ENCODE data around the gene ADAMTS9. TPM values are rescaled to one million over a fixed set of nuclear protein-coding genes. Genes with fewer than 3 reads are reported as not detected.

ADAMTS9 gene
- total RNA-seq, 1 donor from 2014 or later, result 261 TPM

DNA sequence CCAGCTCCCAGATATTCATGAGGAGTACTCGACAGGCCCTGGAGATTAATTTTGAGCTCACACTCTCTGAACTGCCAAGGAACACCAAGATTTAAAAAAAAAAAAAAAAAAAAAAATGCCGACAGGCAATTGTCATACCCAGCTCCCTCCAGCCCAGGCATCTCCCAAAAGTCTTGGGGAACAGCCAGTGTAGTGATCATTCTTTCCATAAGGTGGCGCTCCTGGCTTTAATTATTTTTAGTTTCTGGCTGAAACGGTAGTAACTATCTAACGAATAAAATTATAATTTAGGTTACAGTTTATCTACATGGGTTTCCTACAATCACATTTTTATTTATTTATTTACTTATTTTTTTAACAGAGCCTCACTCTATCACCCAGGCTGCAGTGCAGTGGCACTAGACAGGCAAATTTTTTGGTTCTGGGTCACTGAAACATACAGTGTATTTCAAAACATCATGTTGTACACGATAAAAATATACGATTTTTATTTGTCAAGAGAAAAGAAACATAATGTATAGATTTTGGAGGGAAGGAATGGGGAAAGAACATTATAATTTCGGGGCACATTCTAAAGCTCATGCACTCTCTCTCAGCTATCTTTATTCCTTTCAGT is 157.3 kb downstream of the ADAMTS9 start:
- Mint-ChIP-seq H3K9me3 (ENCODE audit: unreplicated experiment) (no peaks in the 10 kb centered on the region), H3K4me3 (ENCODE audit: unreplicated experiment) (no peak overlapping the region), H3K36me3 (ENCODE audit: low read depth, unreplicated experiment) (peaks cover 61% of the 10 kb centered on the region), H3K4me1 (ENCODE audit: unreplicated experiment) (peaks cover 3% of the 10 kb centered on the region), H3K27ac (ENCODE audit: unreplicated experiment) (no peak overlapping the region), H3K27me3 (ENCODE audit: unreplicated experiment) (peaks cover 1% of the 10 kb centered on the region)
- DNase-seq (ENCODE audit: low spot score), result peak; percentile 58
- TF ChIP-seq, protein P1, sequence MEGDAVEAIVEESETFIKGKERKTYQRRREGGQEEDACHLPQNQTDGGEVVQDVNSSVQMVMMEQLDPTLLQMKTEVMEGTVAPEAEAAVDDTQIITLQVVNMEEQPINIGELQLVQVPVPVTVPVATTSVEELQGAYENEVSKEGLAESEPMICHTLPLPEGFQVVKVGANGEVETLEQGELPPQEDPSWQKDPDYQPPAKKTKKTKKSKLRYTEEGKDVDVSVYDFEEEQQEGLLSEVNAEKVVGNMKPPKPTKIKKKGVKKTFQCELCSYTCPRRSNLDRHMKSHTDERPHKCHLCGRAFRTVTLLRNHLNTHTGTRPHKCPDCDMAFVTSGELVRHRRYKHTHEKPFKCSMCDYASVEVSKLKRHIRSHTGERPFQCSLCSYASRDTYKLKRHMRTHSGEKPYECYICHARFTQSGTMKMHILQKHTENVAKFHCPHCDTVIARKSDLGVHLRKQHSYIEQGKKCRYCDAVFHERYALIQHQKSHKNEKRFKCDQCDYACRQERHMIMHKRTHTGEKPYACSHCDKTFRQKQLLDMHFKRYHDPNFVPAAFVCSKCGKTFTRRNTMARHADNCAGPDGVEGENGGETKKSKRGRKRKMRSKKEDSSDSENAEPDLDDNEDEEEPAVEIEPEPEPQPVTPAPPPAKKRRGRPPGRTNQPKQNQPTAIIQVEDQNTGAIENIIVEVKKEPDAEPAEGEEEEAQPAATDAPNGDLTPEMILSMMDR (IDR thresholded peaks at IDR 0.05; ENCODE audit: unreplicated experiment), result peak; percentile 81

DNA sequence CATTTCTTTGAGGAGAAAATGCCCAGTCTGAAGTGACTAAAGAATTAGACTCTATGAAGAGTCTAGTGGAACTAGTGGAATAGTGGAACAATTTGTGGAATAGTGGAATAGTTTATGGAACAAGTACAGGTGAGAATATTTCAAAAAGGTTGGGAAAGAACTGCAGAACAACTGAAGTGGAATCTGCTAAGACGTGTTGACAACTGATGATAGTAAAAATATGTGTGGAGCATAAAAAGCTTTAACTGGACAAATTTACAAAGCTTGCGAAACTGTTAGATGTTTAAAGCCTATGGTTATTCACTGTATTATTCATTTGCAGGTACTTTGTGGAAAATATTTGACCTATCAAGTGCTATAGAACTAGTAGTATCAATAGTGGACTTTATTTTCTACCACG is 164.5 kb downstream of the ADAMTS9 start:
- peaks cover 64% of the 10 kb centered on the region for H3K36me3 Mint-ChIP-seq (ENCODE audit: low read depth, unreplicated experiment)
- no peak overlapping the region for H3K27ac Mint-ChIP-seq (ENCODE audit: unreplicated experiment)
- no peaks in the 10 kb centered on the region for H3K4me1 Mint-ChIP-seq (ENCODE audit: unreplicated experiment)
- TF ChIP-seq, protein P1 (IDR thresholded peaks at IDR 0.05; ENCODE audit: unreplicated experiment), result no peak
- H3K4me3 Mint-ChIP-seq (ENCODE audit: unreplicated experiment), result peak overlapping the region; percentile 56
- DNase-seq (ENCODE audit: low spot score), result no peak
- peaks cover 3% of the 10 kb centered on the region for H3K27me3 Mint-ChIP-seq (ENCODE audit: unreplicated experiment)
- H3K9me3 Mint-ChIP-seq (ENCODE audit: unreplicated experiment), result no peaks in the 10 kb centered on the region

DNA sequence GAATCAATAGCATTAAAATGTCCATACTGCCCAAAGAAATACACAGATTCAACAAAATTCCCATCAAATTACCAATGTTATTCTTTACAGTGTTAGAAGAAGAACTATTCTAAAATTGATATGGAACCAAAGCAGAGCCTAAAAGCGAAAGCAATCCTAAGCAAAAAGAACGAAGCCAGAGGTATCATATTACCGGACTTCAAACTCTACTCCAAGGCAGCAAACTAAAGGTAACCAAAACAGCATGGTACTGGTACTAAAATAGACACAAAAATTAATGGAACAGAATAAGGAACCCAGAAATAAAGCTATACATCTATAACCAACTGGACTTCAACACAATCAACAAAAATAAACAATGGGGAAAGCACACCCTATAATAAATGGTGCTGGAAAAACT is 167.5 kb downstream of the ADAMTS9 start:
- Mint-ChIP-seq H3K4me1 (ENCODE audit: unreplicated experiment) (no peaks in the 10 kb centered on the region), H3K27ac (ENCODE audit: unreplicated experiment) (no peak overlapping the region), H3K27me3 (ENCODE audit: unreplicated experiment) (peaks cover 3% of the 10 kb centered on the region), H3K9me3 (ENCODE audit: unreplicated experiment) (no peaks in the 10 kb centered on the region), H3K4me3 (ENCODE audit: unreplicated experiment) (no peak overlapping the region), H3K36me3 (ENCODE audit: low read depth, unreplicated experiment) (peaks cover 69% of the 10 kb centered on the region)
- TF ChIP-seq, protein P1 (IDR thresholded peaks at IDR 0.05; ENCODE audit: unreplicated experiment), result no peak
- DNase-seq (ENCODE audit: low spot score), result no peak

DNA sequence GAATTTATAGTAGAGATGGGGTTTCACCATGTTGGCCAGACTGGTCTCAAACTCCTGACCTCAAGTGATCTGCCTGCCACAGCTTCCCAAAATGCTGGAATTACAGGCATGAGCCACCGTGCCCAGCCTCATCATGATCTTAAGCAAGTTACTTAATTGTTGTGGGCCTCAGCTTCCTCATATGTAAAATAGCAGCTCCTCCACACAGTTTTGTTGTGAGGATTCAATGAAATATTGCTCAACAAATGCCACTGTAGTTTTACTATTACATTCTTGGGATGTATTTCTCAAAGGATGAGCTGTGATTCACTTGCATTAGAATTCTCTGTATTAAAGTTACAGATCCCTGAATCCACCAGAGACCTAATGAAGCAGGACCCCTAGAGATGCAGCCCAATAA is 168.8 kb downstream of the ADAMTS9 start:
- no peaks in the 10 kb centered on the region for H3K4me1 Mint-ChIP-seq (ENCODE audit: unreplicated experiment)
- H3K9me3 Mint-ChIP-seq (ENCODE audit: unreplicated experiment), result no peaks in the 10 kb centered on the region
- peaks cover 67% of the 10 kb centered on the region for H3K36me3 Mint-ChIP-seq (ENCODE audit: low read depth, unreplicated experiment)
- no peak for DNase-seq (ENCODE audit: low spot score)
- no peak overlapping the region for H3K4me3 Mint-ChIP-seq (ENCODE audit: unreplicated experiment)
- TF ChIP-seq, protein P1 (IDR thresholded peaks at IDR 0.05; ENCODE audit: unreplicated experiment), result no peak
- H3K27me3 Mint-ChIP-seq (ENCODE audit: unreplicated experiment), result peaks cover 3% of the 10 kb centered on the region
- no peak overlapping the region for H3K27ac Mint-ChIP-seq (ENCODE audit: unreplicated experiment)

DNA sequence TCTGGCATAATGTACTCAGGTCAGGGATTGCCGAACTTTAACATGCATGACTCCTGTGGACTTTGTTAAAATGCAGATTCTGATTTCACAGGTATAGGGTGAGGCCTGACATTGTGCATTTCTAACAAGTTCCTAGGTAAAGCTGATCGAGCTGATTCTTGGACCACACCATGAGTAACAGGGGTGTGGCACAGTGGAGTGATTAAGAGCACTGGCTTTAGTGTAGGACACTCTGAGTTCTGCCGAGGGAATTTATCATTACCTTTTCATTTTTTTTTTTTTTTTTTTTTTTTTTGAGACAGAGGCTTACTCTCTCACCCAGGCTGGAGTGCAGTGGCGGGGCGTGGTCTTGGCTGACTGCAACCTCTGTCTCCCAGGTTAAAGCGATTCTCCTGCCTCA is 169.3 kb downstream of the ADAMTS9 start:
- Mint-ChIP-seq H3K4me3 (ENCODE audit: unreplicated experiment) (no peak overlapping the region), H3K4me1 (ENCODE audit: unreplicated experiment) (no peaks in the 10 kb centered on the region), H3K9me3 (ENCODE audit: unreplicated experiment) (no peaks in the 10 kb centered on the region), H3K27me3 (ENCODE audit: unreplicated experiment) (peaks cover 4% of the 10 kb centered on the region), H3K36me3 (ENCODE audit: low read depth, unreplicated experiment) (peaks cover 64% of the 10 kb centered on the region), H3K27ac (ENCODE audit: unreplicated experiment) (no peak overlapping the region)
- DNase-seq (ENCODE audit: low spot score), result no peak
- TF ChIP-seq, protein P1 (IDR thresholded peaks at IDR 0.05; ENCODE audit: unreplicated experiment), result no peak

Measured in endothelial cell (in vitro differentiated cells).